Measurements from ENCODE around the gene BACH2.
A peak's percentile ranks its signal among the peaks of the same experiment; 100 is the strongest.

The BACH2 gene

DNA sequence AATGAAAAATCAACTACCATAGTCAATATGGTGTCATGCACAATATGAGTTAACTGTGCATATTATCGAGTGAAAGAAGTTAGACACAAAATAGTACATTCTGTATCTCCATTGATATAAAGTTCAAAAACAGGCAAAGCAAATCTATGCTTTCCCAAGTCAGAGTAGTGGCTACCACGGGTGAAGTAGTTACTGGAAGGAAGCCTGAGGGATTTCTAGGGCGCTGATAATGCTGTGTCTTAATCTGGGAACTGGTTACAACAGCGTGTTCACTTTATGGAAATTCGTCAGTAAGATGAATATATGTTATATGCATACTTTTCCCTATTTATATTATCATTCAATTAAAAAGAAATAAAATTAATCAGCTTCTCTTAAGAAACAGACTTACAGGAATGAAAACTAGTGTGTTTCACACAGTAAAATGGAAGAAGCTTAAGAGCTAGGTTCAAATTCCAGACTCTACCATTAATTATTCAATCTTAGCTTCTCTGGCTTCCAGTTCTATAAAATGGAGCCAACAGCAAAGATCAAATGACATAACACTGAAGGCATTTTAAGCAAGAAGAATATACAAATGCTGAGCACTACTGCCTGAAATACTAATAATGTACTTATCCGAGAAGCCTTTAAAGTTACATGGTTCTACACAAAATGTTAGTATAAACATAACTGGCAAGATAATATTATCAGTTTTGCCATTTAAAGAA, 19.2 kb downstream of the BACH2 start:
- DNase-seq (ENCODE audit: low read depth): no peak

DNA sequence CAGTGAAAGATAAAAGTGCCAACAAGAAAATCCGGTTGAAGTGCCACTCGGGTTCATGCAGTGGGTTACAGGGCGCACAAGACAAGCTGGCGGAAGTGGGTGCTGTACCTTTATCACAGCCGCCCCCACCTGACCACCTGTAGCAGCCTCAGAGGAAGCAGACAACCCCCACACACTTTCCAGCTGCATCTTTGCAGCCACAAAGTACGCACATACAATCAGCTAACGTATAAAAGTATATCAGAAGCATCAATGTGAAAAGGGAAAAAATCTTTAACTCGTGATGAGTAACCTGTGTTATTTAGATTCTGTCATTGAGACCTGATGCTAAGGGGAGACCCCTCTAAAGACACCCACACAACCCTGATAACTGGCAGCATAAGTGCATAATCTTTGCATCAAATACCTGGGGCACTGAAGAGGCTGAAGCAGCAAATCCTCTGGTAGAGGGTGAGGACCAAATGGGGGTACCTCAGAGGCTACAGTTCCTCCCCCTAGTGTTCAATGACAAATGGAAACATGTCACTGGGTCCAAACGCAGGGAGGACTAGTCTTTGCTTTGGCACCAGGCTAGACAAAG, 22.1 kb downstream of the BACH2 start:
- peak; percentile 93 for DNase-seq (ENCODE audit: low read depth)

DNA sequence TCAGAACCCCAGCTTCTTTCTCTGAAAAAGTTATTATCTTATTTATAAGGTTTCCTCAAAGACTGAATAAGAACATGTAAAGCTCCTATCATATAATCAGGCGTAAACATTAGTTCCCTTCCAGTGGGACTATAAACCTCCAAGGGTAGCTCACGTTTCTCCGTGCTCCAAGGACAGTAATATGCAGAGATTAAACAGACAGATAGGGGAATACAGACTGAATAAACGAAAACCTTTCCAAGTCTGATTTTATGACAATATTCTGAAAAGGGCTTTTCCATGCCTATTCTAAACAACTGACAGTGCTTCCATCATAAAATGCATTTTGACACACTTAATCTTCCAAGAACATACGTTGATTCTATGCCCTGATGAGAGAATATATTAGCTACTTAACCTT, 22.8 kb downstream of the BACH2 start:
- no peak for DNase-seq (ENCODE audit: low read depth)

DNA sequence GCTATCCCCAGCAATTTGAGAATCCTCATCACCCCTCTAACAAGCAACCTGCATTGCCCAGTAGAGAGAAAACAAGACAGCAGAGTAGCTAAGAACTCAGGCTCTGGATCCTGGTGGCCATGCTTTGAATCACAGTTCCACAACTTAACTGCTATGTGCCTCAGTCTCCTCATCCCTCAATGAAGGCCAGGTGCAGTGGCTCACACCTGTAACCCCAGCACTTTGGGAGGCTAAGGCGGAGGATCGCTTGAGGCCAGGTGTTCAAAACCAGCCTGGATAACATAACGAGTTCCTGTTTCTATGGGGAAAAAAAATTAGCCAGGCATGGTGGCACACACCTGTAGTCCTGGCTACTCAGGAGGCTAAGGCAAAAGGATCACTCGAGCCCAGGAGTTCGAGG, 23.7 kb downstream of the BACH2 start:
- DNase-seq (ENCODE audit: low read depth): no peak

DNA sequence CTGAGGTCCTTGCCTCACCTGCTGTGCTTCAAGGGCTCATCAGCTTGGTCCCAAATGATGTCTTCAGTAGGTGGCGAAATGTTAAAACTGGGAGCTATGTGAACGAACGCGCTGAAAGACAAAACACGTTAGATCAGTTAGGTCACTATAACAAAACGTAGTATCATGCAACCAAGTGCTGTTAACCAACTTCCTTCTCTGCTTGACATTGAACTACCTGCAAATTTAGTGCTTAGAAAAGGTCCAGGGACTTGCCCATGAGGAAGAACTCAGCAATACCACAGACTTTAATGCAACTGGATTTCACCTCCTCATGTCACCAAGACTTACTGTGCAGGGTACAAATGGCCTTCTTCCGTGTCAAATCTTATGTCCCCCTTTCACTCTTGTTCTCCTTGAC, 24.8 kb downstream of the BACH2 start:
- no peak for DNase-seq (ENCODE audit: low read depth)

DNA sequence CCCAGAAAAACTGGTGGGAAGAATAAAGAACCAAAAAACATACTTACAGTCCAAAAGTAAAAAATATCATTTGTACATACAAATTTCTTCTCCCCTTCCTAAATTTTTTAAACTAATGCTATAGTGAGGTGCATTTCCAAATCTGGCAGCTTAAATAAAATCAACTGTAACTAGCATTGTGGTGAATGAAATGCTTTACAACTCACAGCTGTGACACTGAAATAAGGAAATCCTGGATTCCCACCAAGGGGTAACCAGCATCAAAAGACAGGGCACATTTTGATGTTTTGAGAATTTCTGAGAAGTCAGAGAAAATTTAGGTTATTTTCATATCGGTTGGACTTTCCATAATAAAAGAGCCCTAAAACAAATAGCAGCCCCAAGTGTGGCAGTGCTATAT, 27.3 kb downstream of the BACH2 start:
- no peak for DNase-seq (ENCODE audit: low read depth)

DNA sequence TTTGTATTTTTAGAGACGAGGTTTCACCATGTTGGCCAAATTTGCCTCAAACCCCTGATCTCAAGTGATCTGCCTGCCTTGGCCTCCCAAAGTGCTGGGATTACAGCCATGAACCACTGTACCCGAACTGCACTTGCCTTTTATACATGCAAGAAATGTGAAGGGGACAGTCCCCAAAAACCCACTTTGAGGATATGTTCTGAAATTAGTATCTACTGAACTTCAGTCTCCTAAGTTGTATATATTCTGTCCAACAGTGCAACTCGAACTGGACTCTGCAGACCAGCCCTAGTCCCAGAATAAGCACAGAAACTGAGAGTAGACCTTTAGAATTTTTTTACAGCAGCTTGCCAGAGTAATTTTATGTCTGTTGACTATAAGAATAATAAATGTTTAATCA, 28.5 kb downstream of the BACH2 start:
- no peak for DNase-seq (ENCODE audit: low read depth)

DNA sequence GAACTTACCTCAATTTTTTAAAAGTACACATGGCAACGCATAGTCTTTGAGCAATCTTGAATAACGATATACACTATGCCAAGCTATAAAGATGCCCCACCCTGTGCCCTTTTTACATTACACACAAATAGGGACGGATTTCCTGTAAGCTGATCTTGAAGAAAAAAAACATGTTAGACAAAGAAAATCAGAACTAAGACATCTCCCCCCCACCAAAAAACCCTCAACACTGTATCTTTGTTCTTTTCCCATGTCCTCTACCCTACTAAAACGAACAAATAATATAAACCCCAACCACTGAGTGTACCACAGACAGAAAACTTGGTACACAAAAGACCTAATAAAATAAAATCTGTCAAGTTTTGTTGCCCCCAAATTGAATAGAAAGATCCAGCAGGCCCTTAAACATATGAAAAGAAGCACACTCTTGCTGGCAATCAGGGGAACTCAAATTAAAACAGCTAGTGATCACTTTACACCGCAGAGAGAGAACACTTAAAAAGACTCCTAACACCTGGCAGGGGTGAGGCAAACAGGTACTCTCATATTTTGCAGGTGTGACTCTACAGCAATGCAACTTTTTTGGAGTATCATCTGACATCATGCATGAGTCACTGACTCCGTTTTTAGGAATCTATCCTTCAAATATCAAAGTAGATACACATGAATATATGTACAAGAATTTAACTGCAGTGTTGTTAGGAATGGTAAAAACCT, 29.6 kb downstream of the BACH2 start:
- DNase-seq (ENCODE audit: low read depth): no peak

DNA sequence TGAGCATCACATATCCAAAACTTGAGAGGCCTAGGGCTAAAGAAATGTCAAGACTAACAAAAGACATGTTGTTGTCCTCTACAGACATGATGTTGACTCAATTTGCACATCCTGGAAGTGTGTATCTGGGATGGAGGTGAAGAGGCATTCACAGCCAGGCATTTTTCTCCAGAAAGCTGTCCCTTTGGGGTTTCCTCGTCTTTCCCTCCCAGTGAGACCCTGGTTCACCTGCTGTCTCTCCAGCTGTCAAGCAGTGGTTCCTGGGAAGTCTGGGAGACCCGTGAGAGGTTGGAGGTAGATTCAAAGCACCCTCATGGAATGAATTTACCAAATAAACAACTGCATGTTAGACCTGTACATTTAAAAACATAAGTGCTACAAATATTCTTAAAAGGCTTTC, 32.1 kb downstream of the BACH2 start:
- DNase-seq (ENCODE audit: low read depth): no peak

DNA sequence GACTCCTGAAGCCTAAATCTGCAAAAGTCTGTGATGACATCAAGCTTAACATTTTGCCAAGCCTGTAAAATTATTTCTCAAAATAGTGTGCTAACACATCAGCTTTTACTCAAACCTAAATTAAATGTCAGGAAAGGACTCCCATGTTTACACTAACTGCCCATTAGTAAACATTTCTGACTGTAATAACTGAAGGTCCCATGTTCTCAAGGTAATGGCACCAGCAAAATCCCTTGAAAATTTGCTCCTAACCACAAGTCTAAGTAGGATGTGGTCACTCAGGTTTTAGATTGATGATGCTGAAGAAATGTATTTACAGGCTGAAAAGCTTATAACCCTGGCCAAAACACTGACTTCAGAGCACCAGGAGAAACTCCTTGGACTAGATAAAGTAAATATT, 33.0 kb downstream of the BACH2 start:
- DNase-seq (ENCODE audit: low read depth): no peak

DNA sequence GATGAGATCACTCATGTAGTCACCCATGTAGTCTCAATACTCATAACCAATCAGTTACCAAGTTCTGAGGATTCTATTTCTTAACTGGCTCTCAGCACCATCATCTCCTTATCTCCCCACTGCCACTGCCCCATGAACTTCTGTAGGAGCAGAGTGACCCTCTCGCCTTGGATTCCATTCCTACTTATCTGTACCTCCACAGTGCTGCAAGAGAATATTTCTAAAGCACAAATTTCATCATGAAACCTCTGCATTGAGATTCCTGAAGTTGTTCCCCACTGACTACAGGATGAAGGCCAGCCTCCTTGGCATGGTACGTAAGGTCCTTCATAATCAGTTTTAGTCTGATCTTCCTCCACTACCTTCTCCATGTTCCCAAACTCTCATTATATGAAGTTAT, 34.8 kb downstream of the BACH2 start:
- no peak for DNase-seq (ENCODE audit: low read depth)

DNA sequence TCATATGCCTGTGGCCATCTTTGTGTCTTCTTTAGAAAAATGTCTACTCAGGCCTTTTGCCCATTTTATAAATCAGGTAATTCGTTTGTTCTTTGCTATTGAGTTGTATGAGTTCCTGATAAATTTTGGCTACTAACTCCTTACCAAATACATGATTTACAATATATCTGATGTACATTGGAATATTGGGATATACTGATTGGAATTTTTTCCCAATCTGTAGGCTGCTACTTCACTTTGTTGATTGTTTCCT, 39.2 kb downstream of the BACH2 start:
- DNase-seq (ENCODE audit: low read depth): no peak

DNA sequence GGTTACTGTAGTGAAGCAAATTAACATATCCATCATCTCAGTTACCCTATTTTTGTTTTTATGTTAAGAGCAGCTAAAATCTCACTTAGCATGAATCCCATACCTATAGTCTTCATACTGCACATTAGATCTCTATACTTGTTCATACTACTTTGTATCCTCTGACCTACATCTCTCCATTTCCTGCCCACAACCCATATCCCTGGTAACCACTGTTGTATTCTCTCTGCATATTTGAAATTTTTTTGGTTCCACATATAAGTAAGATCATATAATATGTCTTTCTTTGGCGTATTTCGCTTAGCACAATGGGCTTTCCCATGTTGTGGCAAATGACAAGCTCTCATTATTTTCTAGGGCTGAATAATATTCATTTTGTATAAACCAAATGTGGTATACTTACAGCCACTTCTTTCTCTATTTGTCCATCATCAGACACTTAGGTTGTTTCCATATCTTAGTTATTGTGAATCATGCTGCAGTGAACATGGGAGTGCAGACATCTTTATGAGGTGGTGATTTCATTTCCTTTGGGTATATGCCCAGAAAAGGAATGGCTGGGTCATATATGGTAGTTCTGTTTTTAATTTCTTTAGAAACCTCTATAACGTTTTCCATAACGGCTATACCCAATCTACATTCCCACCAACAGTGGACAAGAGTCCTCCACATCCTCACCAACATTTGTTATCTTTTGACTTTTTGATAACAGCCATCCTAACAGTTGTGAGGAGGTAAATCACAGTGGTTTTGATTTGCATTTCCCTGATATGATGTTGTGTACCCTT, 39.8 kb downstream of the BACH2 start:
- DNase-seq (ENCODE audit: low read depth): no peak

DNA sequence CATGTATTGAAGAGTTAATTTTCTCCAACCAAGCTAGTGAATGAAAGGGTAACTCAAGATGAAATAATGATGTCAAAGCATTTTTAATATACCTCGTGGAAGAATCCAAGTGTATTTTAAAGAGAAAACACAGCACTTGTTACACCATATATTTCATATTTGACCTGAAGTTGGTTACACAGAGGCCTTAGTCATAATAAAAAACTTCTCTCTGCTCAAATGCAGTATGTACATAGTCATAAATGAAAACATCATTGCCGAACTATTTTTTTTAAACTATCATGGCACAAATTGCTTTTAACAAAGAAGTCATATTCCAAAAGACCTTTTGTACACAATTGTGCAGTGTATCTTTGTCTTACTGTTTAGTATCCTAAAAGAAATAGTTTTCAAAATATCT, 43.0 kb downstream of the BACH2 start:
- no peak for DNase-seq (ENCODE audit: low read depth)

DNA sequence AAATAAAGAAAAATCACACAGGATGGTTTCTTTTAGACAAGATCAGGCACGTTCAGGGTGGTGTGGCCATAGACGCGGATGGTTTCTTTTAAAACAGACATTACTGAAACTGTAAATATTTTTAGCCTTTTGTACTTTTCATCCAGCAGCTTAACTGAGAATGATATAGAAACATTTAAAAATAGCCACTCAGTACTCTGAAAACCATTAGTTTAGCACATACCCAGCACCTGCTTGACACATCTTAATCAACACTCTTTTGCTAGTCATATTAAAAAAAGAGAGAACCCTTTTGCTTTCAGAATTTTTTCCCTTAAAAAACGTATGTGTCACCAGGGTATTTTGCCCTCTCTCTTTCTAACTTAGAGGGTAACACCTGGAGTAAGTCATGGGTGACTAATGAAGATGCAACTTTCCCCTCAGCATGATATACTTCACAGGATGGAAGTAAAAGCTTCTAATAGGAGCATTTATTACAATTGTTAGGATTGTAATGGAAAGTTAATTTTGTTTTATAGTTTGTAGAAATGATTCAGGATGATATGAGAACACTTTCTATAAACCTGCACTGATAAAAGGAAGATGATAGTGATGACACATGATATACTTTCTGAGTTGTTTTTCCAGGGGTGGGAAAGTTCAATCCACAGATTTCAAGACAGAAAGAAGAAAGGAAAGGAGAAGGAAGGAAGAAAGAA, 45.2 kb downstream of the BACH2 start:
- no peak for DNase-seq (ENCODE audit: low read depth)

DNA sequence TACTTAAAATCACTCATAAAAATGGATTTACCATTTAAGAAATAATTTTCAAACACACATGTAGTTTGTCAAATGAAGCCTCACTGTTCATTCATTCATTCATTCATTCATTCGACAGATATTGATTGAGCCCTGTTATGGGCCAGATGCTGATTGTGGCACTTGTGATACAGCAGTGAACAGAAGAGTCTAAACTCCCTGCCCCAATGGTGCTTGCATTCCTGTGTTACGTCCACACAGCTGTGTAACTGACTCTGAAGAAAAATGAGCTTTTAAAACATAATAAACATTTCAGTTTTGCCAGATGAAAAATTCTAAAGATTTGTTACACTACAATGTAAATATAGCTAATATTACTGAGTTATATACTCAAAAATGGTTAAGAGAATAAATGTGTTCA, 46.2 kb downstream of the BACH2 start:
- DNase-seq (ENCODE audit: low read depth): no peak

DNA sequence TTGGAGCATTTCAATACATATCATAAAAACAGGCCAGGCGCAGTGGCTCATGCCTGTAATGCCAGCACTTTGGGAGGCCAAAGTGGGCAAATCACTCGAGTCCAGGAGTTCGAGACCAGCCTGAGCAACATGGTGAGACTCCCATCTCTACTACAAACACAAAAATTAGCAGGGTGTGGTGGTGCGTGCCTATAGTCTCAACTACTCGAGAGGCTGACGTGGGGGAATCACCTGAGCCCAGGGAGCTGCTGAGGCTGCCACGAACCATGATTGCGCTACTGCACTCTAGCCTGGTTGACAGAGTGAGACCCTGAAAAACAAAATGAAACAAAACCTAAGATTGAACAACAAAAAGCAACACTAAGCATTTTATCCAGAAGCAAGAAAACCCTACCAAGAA, 47.2 kb downstream of the BACH2 start:
- no peak for DNase-seq (ENCODE audit: low read depth)

DNA sequence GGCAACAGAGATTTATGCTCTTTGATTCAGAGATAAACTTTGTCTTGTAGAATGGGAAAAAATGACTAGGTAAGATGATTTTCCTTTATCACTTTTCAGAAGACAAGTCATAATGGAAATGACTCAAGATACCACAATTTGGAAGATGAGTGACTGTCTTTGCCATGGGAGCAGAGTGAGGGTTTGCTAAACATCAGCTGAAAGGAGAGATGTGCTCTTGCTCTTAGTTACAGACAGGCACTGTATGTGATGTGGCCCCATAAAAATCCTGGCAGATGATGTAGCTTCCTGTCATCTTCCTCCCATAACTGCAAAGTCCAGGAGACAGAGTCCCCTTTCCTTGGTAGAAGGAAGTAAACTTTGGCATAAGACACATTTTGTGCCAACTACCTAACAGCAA, 47.6 kb downstream of the BACH2 start:
- DNase-seq (ENCODE audit: low read depth): no peak

DNA sequence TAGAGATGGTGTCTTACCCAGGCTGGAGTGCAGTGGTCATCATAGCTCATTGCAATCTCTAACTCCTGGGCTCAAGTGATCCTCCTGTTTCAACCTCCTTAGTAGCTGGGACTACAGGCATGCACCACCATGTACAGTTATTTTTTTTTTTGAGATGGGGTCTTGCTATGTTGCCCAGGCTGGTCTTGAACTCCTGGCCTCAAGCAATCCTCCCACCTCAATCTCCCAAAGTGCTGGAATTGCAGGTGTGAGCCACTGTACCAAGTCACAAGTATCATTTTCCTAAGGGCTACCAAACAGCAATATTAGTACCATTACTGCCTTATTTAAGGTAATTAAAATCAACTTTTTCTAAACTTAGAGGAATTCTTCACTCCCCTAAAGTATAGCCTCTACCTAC, 49.4 kb downstream of the BACH2 start:
- no peak for DNase-seq (ENCODE audit: low read depth)

DNA sequence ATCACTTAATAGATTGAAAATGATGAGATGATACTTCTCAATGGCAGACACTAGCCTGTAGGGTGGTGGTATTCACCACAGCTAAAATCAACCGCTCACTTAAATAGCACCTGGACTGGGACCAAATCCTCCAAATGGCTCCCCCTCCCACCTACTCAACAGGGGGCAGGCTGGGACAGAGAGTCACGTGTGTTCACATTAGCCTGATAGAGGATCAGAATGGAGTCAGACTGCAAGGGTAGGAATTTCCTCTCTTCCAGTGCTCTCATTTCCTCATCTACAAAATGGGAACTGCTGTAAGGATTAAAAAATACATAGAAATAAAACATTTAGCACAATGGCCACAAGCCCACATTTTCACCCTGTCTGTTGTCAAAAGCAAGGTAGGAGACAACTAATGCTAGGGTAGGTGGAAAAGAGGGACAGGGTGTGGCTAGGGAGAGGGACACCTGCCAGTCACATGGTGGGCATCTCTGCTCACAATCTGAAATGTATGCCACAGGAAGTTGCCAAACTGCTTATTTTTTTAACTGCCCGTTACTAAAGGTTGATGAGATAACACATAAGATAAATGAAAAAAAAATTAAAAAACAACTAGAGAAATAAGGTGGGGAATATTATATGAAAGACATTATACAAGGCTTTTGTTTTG, 55.3 kb downstream of the BACH2 start:
- DNase-seq (ENCODE audit: low read depth): no peak

DNA sequence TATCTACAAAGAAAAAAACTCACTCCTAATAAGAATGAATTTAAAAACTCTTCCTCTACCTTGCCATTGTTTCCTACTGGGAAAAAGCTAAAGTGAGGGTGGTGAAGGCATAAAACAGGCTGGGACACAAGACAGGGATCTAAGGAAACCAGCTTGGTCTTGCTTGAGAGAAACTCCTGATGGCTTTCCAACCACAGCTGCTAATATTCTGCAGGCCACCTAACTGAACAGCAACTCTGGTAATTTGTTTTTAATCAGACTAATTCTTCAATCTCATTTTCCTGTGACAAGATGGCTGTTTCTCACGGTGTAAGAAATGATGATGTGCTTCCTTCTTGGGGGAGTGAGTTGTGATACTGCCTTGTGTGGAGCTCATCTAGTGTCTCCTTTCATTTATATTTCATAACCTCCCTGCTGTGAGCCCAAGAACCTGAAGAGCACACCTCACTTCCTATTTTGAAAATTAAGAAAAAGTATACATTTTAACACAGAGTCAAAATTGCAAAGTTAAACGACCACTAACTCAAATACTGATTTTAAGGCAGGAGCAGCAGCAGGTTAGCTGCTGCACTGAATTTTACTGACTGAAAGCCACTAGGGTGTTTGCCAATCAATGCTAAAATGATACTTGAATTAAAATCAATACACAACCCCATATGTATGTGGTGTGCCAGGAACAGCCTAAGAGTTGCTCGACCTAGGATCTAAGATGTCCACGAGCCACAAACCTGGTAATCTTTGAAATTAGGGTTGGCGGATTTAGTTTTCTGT, 58.0 kb downstream of the BACH2 start:
- no peak for DNase-seq (ENCODE audit: low read depth)

All from stimulated activated CD4-positive, alpha-beta T cell treated with anti-CD3 and anti-CD28 coated beads, Interleukin-2, amount 100 ng/mL, for 4 hours (primary cell).